Astrocyte (in vitro differentiated cells and primary cell): ENCODE measurements around the gene MYBPHL. TPM values are rescaled to one million over a fixed set of nuclear protein-coding genes. Genes with fewer than 3 reads are reported as not detected.

ENCODE experiments used
- DNase-seq: peaks from one replicate; pipeline ENCODE4 v3.0.0-alpha.2; 2010; ENCODE audit warnings: low read depth
- FAIRE-seq: peaks from 2 replicates; lab custom pipeline; 2011; peaks lifted over from hg19 to GRCh38; lab: Jason Lieb, UNC
- H2AFZ ChIP-seq: 2 replicates; pipeline ENCODE4 v1.6.0; 2012; ENCODE audit warnings: low read depth, low read length, inconsistent platforms
- H3K27ac ChIP-seq: 2 replicates; pipeline ENCODE4 v1.5.1; 2011; ENCODE audit warnings: low read depth, low read length, inconsistent platforms
- H3K27me3 ChIP-seq: 2 replicates; pipeline ENCODE4 v1.6.0; 2011; ENCODE audit warnings: low read length, inconsistent platforms; ENCODE audit not compliant: insufficient read depth
- H3K36me3 ChIP-seq: 2 replicates; pipeline ENCODE4 v1.5.1; 2011; ENCODE audit warnings: low read length, inconsistent platforms; ENCODE audit not compliant: insufficient read depth
- H3K4me1 ChIP-seq: 2 replicates; pipeline ENCODE4 v1.5.1; 2011; ENCODE audit warnings: low read length, inconsistent platforms; ENCODE audit not compliant: insufficient read depth
- H3K4me2 ChIP-seq: 2 replicates; pipeline ENCODE4 v1.6.0; 2012; ENCODE audit warnings: low read length, inconsistent platforms
- H3K4me3 ChIP-seq: 2 replicates; pipeline ENCODE4 v1.5.1; 2011; ENCODE audit warnings: low read depth, mild to moderate bottlenecking, low read length, inconsistent platforms; ENCODE audit not compliant: insufficient read depth
- H3K79me2 ChIP-seq: 2 replicates; pipeline ENCODE4 v1.6.0; 2012; ENCODE audit warnings: mild to moderate bottlenecking, low read length, inconsistent platforms; ENCODE audit not compliant: insufficient read depth
- H3K9ac ChIP-seq: 2 replicates; pipeline ENCODE4 v1.6.0; 2012; ENCODE audit warnings: mild to moderate bottlenecking, low read length, inconsistent platforms
- H3K9me3 ChIP-seq: 2 replicates; pipeline ENCODE4 v1.5.1; 2012; ENCODE audit warnings: low read depth, mild to moderate bottlenecking, low read length, inconsistent platforms; ENCODE audit not compliant: insufficient read depth
- H4K20me1 ChIP-seq: 2 replicates; pipeline ENCODE4 v1.6.0; 2012; ENCODE audit warnings: low read length, inconsistent platforms; ENCODE audit not compliant: insufficient read depth
- H3K27ac Mint-ChIP-seq: one replicate; pipeline ENCODE4 v1.8.0; 2021; ENCODE audit warnings: mild to moderate bottlenecking, mixed read lengths; ENCODE audit not compliant: unreplicated experiment
- H3K27me3 Mint-ChIP-seq: one replicate; pipeline ENCODE4 v1.8.0; 2021; ENCODE audit warnings: low read depth, mixed read lengths; ENCODE audit not compliant: unreplicated experiment
- H3K36me3 Mint-ChIP-seq: one replicate; pipeline ENCODE4 v1.8.0; 2021; ENCODE audit warnings: low read depth, mixed read lengths; ENCODE audit not compliant: unreplicated experiment
- H3K4me1 Mint-ChIP-seq: one replicate; pipeline ENCODE4 v1.8.0; 2021; ENCODE audit warnings: low read depth, mixed read lengths; ENCODE audit not compliant: unreplicated experiment
- H3K4me3 Mint-ChIP-seq: one replicate; pipeline ENCODE4 v1.8.0; 2021; ENCODE audit warnings: mild to moderate bottlenecking, moderate library complexity, mixed read lengths; ENCODE audit not compliant: unreplicated experiment
- H3K9me3 Mint-ChIP-seq: one replicate; pipeline ENCODE4 v1.8.0; 2021; ENCODE audit warnings: mild to moderate bottlenecking, mixed read lengths; ENCODE audit not compliant: unreplicated experiment
- CTCF ChIP-seq: IDR thresholded peaks from 2 replicates; pipeline ENCODE4 v1.5.1; 2011; ENCODE audit warnings: low read depth, mild to moderate bottlenecking, inconsistent platforms, low read length, moderate library complexity; ENCODE audit not compliant: insufficient read depth
- EZH2 ChIP-seq: IDR thresholded peaks from 2 replicates; pipeline ENCODE4 v1.6.1; 2012; ENCODE audit warnings: mild to moderate bottlenecking, low read length, inconsistent platforms; ENCODE audit not compliant: insufficient read depth
- total RNA-seq: library from RNA; stranded (reverse); gene quantifications from 2 replicates; pipeline ENCODE4 v1.2.1, GENCODE V29; 2021

Gene MYBPHL
- total RNA-seq, 1 donor from 2014 or later = not detected

GRCh38 chr1:109279615-109280278 is 27.1 kb downstream of the MYBPHL start:
- Histone ChIP-seq H2AFZ (no peak overlapping the region), H4K20me1 (no peaks in the 10 kb centered on the region), H3K9ac (no peak overlapping the region), H3K27me3 (no peaks in the 10 kb centered on the region), H3K4me3 (no peak overlapping the region), H3K9me3 (no peaks in the 10 kb centered on the region), H3K36me3 (no peaks in the 10 kb centered on the region), H3K4me2 (no peak overlapping the region), H3K27ac (no peak overlapping the region), H3K4me1 (peaks cover 57% of the 10 kb centered on the region), H3K79me2 (peaks cover 29% of the 10 kb centered on the region)
- Mint-ChIP-seq H3K36me3 (peaks cover 9% of the 10 kb centered on the region), H3K4me3 (no peak overlapping the region), H3K4me1 (peaks cover 31% of the 10 kb centered on the region), H3K27ac (no peak overlapping the region), H3K9me3 (no peaks in the 10 kb centered on the region), H3K27me3 (no peaks in the 10 kb centered on the region)
- TF ChIP-seq EZH2 = no peak
- TF ChIP-seq CTCF = no peak
- FAIRE-seq = no peak
- DNase-seq = no peak

- DNase-seq (no peak), FAIRE-seq (no peak)
- Mint-ChIP-seq H3K36me3 (peaks cover 7% of the 10 kb centered on the region), H3K27me3 (no peaks in the 10 kb centered on the region), H3K4me3 (peak overlapping the region; percentile 57), H3K9me3 (no peaks in the 10 kb centered on the region), H3K4me1 (peaks cover 35% of the 10 kb centered on the region), H3K27ac (peak overlapping the region; percentile 47)
- Histone ChIP-seq H2AFZ (no peak overlapping the region), H3K4me3 (no peak overlapping the region), H3K4me2 (peak overlapping the region; percentile 30), H3K27ac (peak overlapping the region; percentile 31), H3K27me3 (no peaks in the 10 kb centered on the region), H3K9me3 (no peaks in the 10 kb centered on the region), H3K9ac (no peak overlapping the region), H4K20me1 (no peaks in the 10 kb centered on the region), H3K36me3 (no peaks in the 10 kb centered on the region), H3K79me2 (peaks cover 25% of the 10 kb centered on the region), H3K4me1 (peaks cover 52% of the 10 kb centered on the region)
- TF ChIP-seq CTCF (peak; percentile 86), EZH2 (no peak)
These were observed 29.2 kb downstream of the MYBPHL start for GRCh38 chr1:109277434-109278204.
